Activated CD8-positive, alpha-beta memory T cell treated with anti-CD3 and anti-CD28 coated beads, Interleukin-2, amount 50 U/mL, for 1 hour (primary cell): ENCODE data around the gene KRTAP7-1.

Experiments used
- DNase-seq: peaks from one replicate; pipeline ENCODE4 v3.0.0-alpha.2; 2020; ENCODE audit errors: extremely low read depth

Gene KRTAP7-1

GRCh38 chr21:30829659-30830058, at the start of gene KRTAP7-1:
TSS of gene KRTAP7-1 (minus strand) at chr21:30829759. CDS start at chr21:30829698, 61 bp downstream.
- no peak for DNase-seq

DNA sequence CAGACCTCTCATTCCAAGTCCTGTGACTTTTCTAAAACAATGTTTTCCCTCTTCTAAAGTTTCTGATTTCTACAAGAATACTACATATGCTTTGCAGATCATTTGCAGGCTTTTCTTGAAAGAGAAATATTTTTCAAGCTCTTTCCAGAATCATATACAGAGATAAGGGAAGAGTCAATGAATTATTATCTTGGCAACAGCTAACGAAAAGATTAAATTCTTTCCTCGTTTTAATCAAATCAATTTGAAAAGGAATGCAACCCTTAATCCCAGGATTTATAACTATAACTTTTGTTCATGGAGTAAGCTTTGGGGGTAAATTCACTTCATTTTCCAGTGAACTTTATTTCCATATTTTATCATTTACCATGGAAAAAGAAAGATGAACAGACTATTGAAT, 45.0 kb upstream of the KRTAP7-1 start:
- DNase-seq: no peak

DNA sequence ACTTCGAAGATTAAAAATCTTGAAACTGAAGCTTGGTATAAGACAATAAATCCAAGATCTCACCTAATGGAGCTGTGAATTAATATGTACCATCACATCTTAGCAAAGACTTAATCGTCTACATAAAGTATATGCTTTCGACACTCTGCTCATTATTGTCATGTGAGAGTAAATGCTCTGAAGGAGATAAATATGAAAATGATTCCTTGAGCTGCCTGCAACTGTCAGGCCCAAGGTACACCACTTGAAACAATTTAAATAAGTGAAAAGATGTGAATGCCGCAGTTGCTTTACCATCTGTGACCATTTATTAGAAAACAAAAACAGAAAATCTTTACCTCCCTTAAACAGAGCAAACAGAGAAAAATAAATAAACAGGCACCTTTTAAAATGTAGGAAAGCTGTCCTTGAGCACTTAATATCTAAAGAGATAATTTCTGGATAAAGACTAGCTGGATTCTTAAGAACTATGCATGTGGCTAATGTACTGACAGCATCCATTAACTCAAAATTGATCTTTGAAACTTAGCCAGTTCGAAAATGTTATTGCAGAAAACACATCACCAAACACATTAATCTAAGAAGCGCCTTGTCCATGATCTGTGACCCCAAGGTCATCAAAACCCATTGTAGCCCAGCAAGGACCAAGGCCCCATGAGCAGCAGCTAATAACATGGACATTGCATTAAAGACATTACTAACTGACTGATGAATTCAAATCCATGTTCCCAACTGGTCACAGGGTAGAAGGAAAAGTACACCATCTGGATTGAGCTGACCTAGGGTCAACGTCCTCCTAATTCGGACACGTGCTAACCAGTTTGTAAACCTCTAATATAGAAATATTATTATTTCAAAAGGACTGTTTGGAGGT, 18.3 kb upstream of the KRTAP7-1 start:
- no peak for DNase-seq

DNA sequence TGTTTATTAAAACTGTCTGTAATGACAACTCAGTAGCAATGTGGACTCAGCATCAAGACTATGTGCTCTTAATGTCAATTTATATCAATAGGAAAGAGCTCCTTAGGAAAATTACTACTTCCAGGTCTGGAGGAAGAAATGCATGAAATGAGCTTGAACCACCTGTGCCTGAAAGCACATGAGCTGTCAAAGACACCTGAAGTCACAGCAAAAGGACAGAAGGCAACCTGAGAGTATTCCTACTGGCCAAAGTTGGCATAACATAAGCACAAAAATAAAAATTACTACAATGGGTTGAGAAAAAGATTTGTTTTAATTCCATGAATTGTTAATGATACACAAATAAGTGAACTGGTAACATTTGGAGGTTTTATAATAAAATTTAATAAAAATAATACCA, 13.4 kb upstream of the KRTAP7-1 start:
- DNase-seq: no peak

DNA sequence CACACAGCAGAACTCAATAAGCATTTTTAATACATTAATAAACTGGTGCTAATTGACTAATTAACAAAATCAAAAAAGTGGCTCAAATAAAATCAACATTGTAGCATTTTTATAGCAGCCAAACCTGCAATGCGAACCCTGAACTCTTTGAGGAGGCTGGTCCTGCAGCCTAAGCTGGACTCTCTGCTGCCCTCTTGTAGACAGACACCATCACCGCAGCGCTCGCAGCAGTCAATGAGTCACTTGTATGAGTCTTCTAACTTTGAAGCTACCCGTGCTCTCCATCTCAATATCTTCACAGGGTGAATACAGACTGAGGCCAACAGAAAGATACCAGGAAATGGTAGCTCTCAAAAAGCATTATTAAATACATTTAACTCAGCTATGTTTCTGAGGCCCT, 9.7 kb upstream of the KRTAP7-1 start:
- DNase-seq: no peak

- DNase-seq: no peak
Observed at GRCh38 chr21:30838536-30838935, 9.0 kb upstream of the KRTAP7-1 start.

- DNase-seq: no peak
Observed at GRCh38 chr21:30831194-30831765, 1.7 kb upstream of the KRTAP7-1 start.

GRCh38 chr21:30818837-30819610, 10.5 kb downstream of the KRTAP7-1 start:
- DNase-seq: no peak

GRCh38 chr21:30813174-30813573, 16.4 kb downstream of the KRTAP7-1 start, which contains the start of gene KRTAP8-1:
TSS of gene KRTAP8-1 (minus strand) at chr21:30813274. CDS start at chr21:30813220, 54 bp downstream.
- no peak for DNase-seq

- no peak for DNase-seq
Observed at GRCh38 chr21:30800605-30801004, 29.0 kb downstream of the KRTAP7-1 start.

DNA sequence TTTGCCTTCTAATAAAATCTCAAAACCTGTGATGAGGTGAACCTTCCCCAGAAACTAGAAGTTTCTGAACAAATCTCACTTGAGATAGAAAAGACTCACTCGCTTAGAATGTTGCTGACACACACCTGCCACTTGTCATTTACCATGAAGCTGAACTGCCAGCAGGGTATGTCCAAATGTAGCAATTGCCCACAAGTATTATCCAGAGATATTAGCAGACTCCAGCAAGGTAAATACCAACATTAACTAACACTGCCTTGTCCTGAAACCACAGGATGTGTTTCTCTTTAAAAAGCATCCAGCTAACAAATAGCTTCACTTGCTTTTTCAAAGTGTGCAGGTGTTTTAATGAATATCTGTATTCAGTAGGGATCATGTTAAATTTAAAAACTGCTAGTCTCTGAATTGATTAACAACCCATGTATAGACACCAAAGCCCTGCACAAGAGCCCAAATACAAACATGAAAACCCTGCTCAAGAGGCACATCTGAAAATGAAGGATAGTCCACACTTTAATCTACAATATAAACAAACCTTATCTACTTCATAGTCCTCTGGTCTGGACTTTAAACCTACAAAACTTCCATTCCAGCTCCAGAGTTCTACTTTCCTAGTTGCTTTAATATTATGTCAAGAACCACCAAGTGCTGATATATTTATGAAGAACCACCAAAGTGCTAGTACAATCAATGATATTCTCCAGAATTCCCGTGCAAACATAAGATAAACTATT, 35.8 kb downstream of the KRTAP7-1 start:
- no peak for DNase-seq

GRCh38 chr21:30779249-30779648, 50.3 kb downstream of the KRTAP7-1 start:
- no peak for DNase-seq
